Measurements from ENCODE around the gene PES1. TPM values are rescaled to one million over a fixed set of nuclear protein-coding genes. Genes with fewer than 3 reads are reported as not detected.
"Not testable (repeated sequence)": the region's sequence is repeated elsewhere in the genome, so short reads cannot be mapped to it uniquely, and the experiment has no call there.

The PES1 gene
- total RNA-seq, 2 experiments from 2014 or later = 28.4 to 30.5 TPM

DNA sequence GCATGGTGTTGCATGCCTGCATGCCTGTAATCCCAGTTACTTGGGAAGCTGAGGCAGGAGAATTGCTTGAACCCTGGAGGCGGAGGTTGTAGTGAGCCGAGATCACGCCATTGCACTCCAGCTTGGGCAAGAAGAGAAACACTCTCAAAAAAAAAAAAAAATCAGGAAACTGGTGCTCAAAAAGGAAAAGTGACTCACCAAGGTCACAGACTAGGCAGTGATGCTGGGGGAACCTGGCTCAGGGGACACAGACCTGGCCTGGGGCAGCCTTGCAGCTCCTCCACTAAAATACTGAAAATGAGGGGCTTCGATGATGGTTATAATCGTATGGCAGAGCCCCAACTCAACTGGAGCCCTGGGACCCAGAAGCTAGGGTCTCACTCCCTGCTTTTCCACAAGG is 35.8 kb upstream of the PES1 start:
- Mint-ChIP-seq H3K4me3 (no peak overlapping the region), H3K36me3 (ENCODE audit: low read depth) (no peaks in the 10 kb centered on the region), H3K4me1 (ENCODE audit: low read depth) (no peaks in the 10 kb centered on the region), H3K9me3 (no peaks in the 10 kb centered on the region), H3K27ac (no peak overlapping the region), H3K27me3 (no peaks in the 10 kb centered on the region)
- CTCF ChIA-PET = no interaction called here
- H3K27me3 ChIP-seq (ENCODE audit: control insufficient read depth in 1 of 2, insufficient read depth in 2 of 2, low read length in 2 of 2) = no peaks in the 10 kb centered on the region
- no peaks in the 10 kb centered on the region for H3K4me1 ChIP-seq (ENCODE audit: insufficient read depth, low read length)
- POLR2A ChIA-PET = no interaction called here
- intact Hi-C loops (cut with DNase I, micrococcal nuclease) = no loop called here
- DNase-seq (no peak), ATAC-seq (ENCODE audit: poor library complexity) (no peak)
- no peak for TF ChIP-seq CTCF (IDR thresholded peaks at IDR 0.05)
- H3K9me3 ChIP-seq (ENCODE audit: control insufficient read depth in 1 of 2, insufficient read depth in 1 of 2, low read length in 2 of 2) = no peaks in the 10 kb centered on the region
- H3K36me3 ChIP-seq (ENCODE audit: insufficient read depth, low read length) = no peaks in the 10 kb centered on the region
- H3K27ac ChIP-seq (ENCODE audit: low read depth in 1 of 2, low read length in 2 of 2) = no peak overlapping the region
- no peak overlapping the region for H3K4me3 ChIP-seq (ENCODE audit: low read length)

- Histone ChIP-seq H3K27me3 (ENCODE audit: control insufficient read depth in 1 of 2, insufficient read depth in 2 of 2, low read length in 2 of 2) (no peaks in the 10 kb centered on the region), H3K4me1 (ENCODE audit: insufficient read depth, low read length) (no peaks in the 10 kb centered on the region), H3K36me3 (ENCODE audit: insufficient read depth, low read length) (no peaks in the 10 kb centered on the region), H3K9me3 (ENCODE audit: control insufficient read depth in 1 of 2, insufficient read depth in 1 of 2, low read length in 2 of 2) (no peaks in the 10 kb centered on the region), H3K4me3 (ENCODE audit: low read length) (no peak overlapping the region), H3K27ac (ENCODE audit: low read depth in 1 of 2, low read length in 2 of 2) (no peak overlapping the region)
- DNase-seq = no peak
- intact Hi-C loops (cut with DNase I, micrococcal nuclease) = no loop called here
- no peak for TF ChIP-seq CTCF (IDR thresholded peaks at IDR 0.05)
- ChIA-PET POLR2A (interaction anchor here (0.8 kb wide), 1 partner anchor 9 kb away, joined by 3 read pairs; the partner anchor contains the start of gene SLC35E4), CTCF (no interaction called here)
- H3K9me3 Mint-ChIP-seq = no peaks in the 10 kb centered on the region
- no peak overlapping the region for H3K4me3 Mint-ChIP-seq
- no peaks in the 10 kb centered on the region for H3K36me3 Mint-ChIP-seq (ENCODE audit: low read depth)
- H3K27ac Mint-ChIP-seq = no peak overlapping the region
- H3K4me1 Mint-ChIP-seq (ENCODE audit: low read depth) = no peaks in the 10 kb centered on the region
- ATAC-seq (ENCODE audit: poor library complexity) = no peak
- no peaks in the 10 kb centered on the region for H3K27me3 Mint-ChIP-seq
Measured at GRCh38 chr22:30626413-30626812, 34.7 kb upstream of the PES1 start.

DNA sequence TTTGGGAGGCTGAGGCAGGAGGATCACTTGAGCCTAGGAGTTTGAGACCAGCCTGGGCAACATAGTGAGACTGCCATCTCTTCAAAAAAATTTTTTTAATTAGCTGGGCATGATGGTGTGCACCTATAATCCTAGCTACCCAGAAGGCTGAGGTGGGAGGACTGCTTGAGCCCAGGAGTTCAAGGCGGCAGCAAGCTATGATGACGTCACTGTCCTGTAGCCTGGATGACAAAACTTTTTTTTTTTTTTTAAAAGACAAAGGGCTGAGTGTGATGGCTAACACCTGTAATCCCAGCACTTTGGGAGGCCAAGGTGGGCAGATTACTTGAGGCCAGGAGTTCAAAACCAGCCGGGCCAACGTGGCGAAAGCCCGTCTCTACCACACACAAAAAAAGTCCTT is 28.2 kb upstream of the PES1 start:
- H3K27ac Mint-ChIP-seq; DNase-seq; H3K36me3 ChIP-seq (ENCODE audit: insufficient read depth, low read length); H3K4me3 Mint-ChIP-seq; H3K4me1 Mint-ChIP-seq (ENCODE audit: low read depth); intact Hi-C loops (cut with DNase I, micrococcal nuclease); ATAC-seq (ENCODE audit: poor library complexity); POLR2A ChIA-PET; H3K4me1 ChIP-seq (ENCODE audit: insufficient read depth, low read length); H3K9me3 Mint-ChIP-seq; CTCF ChIA-PET; H3K27ac ChIP-seq (ENCODE audit: low read depth in 1 of 2, low read length in 2 of 2); H3K4me3 ChIP-seq (ENCODE audit: low read length); H3K9me3 ChIP-seq (ENCODE audit: control insufficient read depth in 1 of 2, insufficient read depth in 1 of 2, low read length in 2 of 2); H3K36me3 Mint-ChIP-seq (ENCODE audit: low read depth); H3K27me3 Mint-ChIP-seq; H3K27me3 ChIP-seq (ENCODE audit: control insufficient read depth in 1 of 2, insufficient read depth in 2 of 2, low read length in 2 of 2): not testable (repeated sequence)

GRCh38 chr22:30617819-30618218 is 26.1 kb upstream of the PES1 start:
- intact Hi-C loops (cut with DNase I, micrococcal nuclease) = no loop called here
- Histone ChIP-seq H3K36me3 (ENCODE audit: insufficient read depth, low read length) (no peaks in the 10 kb centered on the region), H3K4me1 (ENCODE audit: insufficient read depth, low read length) (no peaks in the 10 kb centered on the region), H3K27ac (ENCODE audit: low read depth in 1 of 2, low read length in 2 of 2) (no peak overlapping the region), H3K9me3 (ENCODE audit: control insufficient read depth in 1 of 2, insufficient read depth in 1 of 2, low read length in 2 of 2) (no peaks in the 10 kb centered on the region), H3K4me3 (ENCODE audit: low read length) (no peak overlapping the region), H3K27me3 (ENCODE audit: control insufficient read depth in 1 of 2, insufficient read depth in 2 of 2, low read length in 2 of 2) (no peaks in the 10 kb centered on the region)
- no peak for DNase-seq
- ATAC-seq (ENCODE audit: poor library complexity) = no peak
- H3K4me1 Mint-ChIP-seq (ENCODE audit: low read depth) = no peaks in the 10 kb centered on the region
- no peak for TF ChIP-seq CTCF (IDR thresholded peaks at IDR 0.05)
- ChIA-PET CTCF (no interaction called here), POLR2A (no interaction called here)
- no peaks in the 10 kb centered on the region for H3K9me3 Mint-ChIP-seq
- H3K36me3 Mint-ChIP-seq (ENCODE audit: low read depth) = no peaks in the 10 kb centered on the region
- H3K27me3 Mint-ChIP-seq = no peaks in the 10 kb centered on the region
- H3K27ac Mint-ChIP-seq = no peak overlapping the region
- H3K4me3 Mint-ChIP-seq = no peak overlapping the region
